DMS153 treated with DMSO at 0.1 percent for 48 hours (cell line): Measurements from ENCODE around the gene KLF9.
"Not testable (repeated sequence)": the region's sequence is repeated elsewhere in the genome, so short reads cannot be mapped to it uniquely, and the experiment has no call there.

ENCODE experiments used
- DNase-seq: peaks from one replicate; lab custom pipeline; 2025; ENCODE audit not compliant: unreplicated experiment; lab: John Stamatoyannopoulos, UW

KLF9 gene

GRCh38 chr9:70405808-70406433 is 8.5 kb downstream of the KLF9 start:
- no peak for DNase-seq

GRCh38 chr9:70404261-70404660 is 10.2 kb downstream of the KLF9 start:
- DNase-seq: no peak

GRCh38 chr9:70403618-70404025 is 10.8 kb downstream of the KLF9 start:
- no peak for DNase-seq

- DNase-seq: no peak
Measured at GRCh38 chr9:70403166-70403565, 11.3 kb downstream of the KLF9 start.

- no peak for DNase-seq
Measured at GRCh38 chr9:70402213-70402612, 12.2 kb downstream of the KLF9 start.

- not testable (repeated sequence) for DNase-seq
Measured at GRCh38 chr9:70401241-70401640, 13.2 kb downstream of the KLF9 start.

GRCh38 chr9:70400107-70400892 is 14.2 kb downstream of the KLF9 start:
- no peak for DNase-seq

GRCh38 chr9:70399141-70399540 is 15.3 kb downstream of the KLF9 start:
- no peak for DNase-seq

GRCh38 chr9:70398145-70398556 is 16.3 kb downstream of the KLF9 start:
- DNase-seq: no peak

- DNase-seq: no peak
Measured at GRCh38 chr9:70395652-70396051, 18.8 kb downstream of the KLF9 start.

- no peak for DNase-seq
Measured at GRCh38 chr9:70392850-70393249, 21.6 kb downstream of the KLF9 start.

GRCh38 chr9:70392189-70392588 is 22.3 kb downstream of the KLF9 start:
- DNase-seq: peak; percentile 30

GRCh38 chr9:70390933-70391341 is 23.5 kb downstream of the KLF9 start:
- DNase-seq: no peak

GRCh38 chr9:70389621-70390266 is 24.7 kb downstream of the KLF9 start:
- no peak for DNase-seq

- DNase-seq: no peak
Measured at GRCh38 chr9:70389188-70389587, 25.3 kb downstream of the KLF9 start.

GRCh38 chr9:70387663-70388062 is 26.8 kb downstream of the KLF9 start:
- no peak for DNase-seq

GRCh38 chr9:70385426-70385825 is 29.0 kb downstream of the KLF9 start:
- DNase-seq: no peak

GRCh38 chr9:70382709-70383605 is 31.5 kb downstream of the KLF9 start:
- DNase-seq: no peak

- no peak for DNase-seq
Measured at GRCh38 chr9:70382046-70382708, 32.3 kb downstream of the KLF9 start.

- DNase-seq: no peak
Measured at GRCh38 chr9:70374962-70375618, 39.4 kb downstream of the KLF9 start.
